Fibroblast of skin of scalp (primary cell): ENCODE results near the gene FSTL4.

Source experiments
- DNase-seq: peaks from one replicate; pipeline ENCODE4 v3.0.0-alpha.2; 2013

The FSTL4 gene

GRCh38 chr5:133287500-133287899 is 324.8 kb downstream of the FSTL4 start:
- DNase-seq: peak; percentile 18

- no peak for DNase-seq
These were observed 325.9 kb downstream of the FSTL4 start for GRCh38 chr5:133286483-133286882.

- no peak for DNase-seq
These were observed 326.7 kb downstream of the FSTL4 start for GRCh38 chr5:133285583-133286021.

GRCh38 chr5:133284306-133284705 is 328.0 kb downstream of the FSTL4 start:
- no peak for DNase-seq

GRCh38 chr5:133278317-133278716 is 334.0 kb downstream of the FSTL4 start:
- no peak for DNase-seq

GRCh38 chr5:133277744-133278143 is 334.6 kb downstream of the FSTL4 start:
- no peak for DNase-seq

- no peak for DNase-seq
These were observed 336.2 kb downstream of the FSTL4 start for GRCh38 chr5:133276171-133276570.

GRCh38 chr5:133275631-133276030 is 336.7 kb downstream of the FSTL4 start:
- DNase-seq: no peak

- no peak for DNase-seq
These were observed 337.8 kb downstream of the FSTL4 start for GRCh38 chr5:133274597-133274935.

GRCh38 chr5:133273661-133274596 is 338.4 kb downstream of the FSTL4 start:
- DNase-seq: peak; percentile 51

GRCh38 chr5:133272345-133272744 is 340.0 kb downstream of the FSTL4 start:
- no peak for DNase-seq

GRCh38 chr5:133271606-133272005 is 340.7 kb downstream of the FSTL4 start:
- no peak for DNase-seq

- no peak for DNase-seq
These were observed 342.6 kb downstream of the FSTL4 start for GRCh38 chr5:133269691-133270090.

- DNase-seq: no peak
These were observed 344.7 kb downstream of the FSTL4 start for GRCh38 chr5:133267601-133268000.

- no peak for DNase-seq
These were observed 345.4 kb downstream of the FSTL4 start for GRCh38 chr5:133266966-133267365.

- no peak for DNase-seq
These were observed 345.8 kb downstream of the FSTL4 start for GRCh38 chr5:133266527-133266878.

- DNase-seq: no peak
These were observed 346.4 kb downstream of the FSTL4 start for GRCh38 chr5:133265720-133266526.

GRCh38 chr5:133265257-133265656 is 347.1 kb downstream of the FSTL4 start:
- no peak for DNase-seq

GRCh38 chr5:133262690-133263089 is 349.7 kb downstream of the FSTL4 start:
- no peak for DNase-seq

GRCh38 chr5:133261993-133262392 is 350.3 kb downstream of the FSTL4 start:
- DNase-seq: no peak

- DNase-seq: no peak
These were observed 351.6 kb downstream of the FSTL4 start for GRCh38 chr5:133260715-133261114.

GRCh38 chr5:133259199-133259997 is 352.9 kb downstream of the FSTL4 start:
- no peak for DNase-seq

- DNase-seq: no peak
These were observed 354.4 kb downstream of the FSTL4 start for GRCh38 chr5:133257977-133258376.
